IPS-NIHi7 (cell line): Measurements from ENCODE around the gene FCGR2B.
"Not testable (repeated sequence)": the region's sequence is repeated elsewhere in the genome, so short reads cannot be mapped to it uniquely, and the experiment has no call there.

Experiments used
- DNase-seq: peaks from one replicate; pipeline ENCODE4 v3.0.0; 2012; ENCODE audit warnings: mixed read lengths; ENCODE audit errors: extremely low spot score

The FCGR2B gene

DNA sequence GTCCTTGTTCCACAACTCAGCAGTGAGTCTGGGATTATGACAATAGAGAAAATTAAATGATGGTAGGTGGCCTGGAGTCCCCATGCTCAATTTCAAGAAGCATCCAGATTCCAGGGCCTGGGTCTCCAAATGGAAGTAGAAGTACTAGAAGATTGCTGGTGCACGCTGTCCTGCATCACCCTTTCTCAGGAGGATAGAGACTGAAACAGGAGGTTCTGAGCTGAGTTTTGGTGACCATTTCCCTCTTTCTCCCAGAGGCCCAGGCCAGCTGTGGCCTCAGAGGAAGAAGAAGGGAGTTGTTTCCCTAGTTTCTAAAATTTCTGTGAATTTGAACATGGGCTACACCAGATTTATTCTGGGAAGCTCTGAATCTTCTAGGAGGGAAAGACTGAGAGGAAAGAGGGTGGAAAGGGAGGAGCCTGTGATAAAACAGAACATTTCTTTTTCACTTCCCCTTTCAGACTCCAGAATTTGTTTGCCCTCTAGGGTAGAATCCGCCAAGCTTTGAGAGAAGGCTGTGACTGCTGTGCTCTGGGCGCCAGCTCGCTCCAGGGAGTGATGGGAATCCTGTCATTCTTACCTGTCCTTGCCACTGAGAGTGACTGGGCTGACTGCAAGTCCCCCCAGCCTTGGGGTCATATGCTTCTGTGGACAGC lies at the start of gene FCGR2B:
Gene FCGR2B, plus strand, starts transcription at position 460 of the 656 bp plus-strand sequence. Its CDS starts 99 bp downstream, at position 559.
- DNase-seq: not testable (repeated sequence)

DNA sequence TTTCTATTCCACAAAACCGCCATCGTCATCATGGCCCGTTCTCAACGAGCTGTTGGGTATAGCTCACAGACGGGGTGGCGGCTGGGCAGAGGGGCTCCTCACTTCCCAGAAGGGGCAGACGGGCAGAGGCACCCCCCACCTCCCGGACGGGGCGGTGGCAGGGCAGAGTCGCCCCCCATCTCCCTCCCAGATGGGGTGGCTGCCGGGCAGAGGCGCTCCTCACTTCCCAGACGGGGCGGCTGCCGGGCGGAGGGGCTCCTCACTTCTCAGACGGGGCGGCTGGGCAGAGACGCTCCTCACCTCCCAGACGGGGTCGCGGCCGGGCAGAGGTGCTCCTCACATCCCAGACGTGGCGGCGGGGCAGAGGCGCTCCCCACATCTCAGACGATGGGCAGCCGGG lies 46.5 kb upstream of the FCGR2B start:
- DNase-seq: not testable (repeated sequence)

DNA sequence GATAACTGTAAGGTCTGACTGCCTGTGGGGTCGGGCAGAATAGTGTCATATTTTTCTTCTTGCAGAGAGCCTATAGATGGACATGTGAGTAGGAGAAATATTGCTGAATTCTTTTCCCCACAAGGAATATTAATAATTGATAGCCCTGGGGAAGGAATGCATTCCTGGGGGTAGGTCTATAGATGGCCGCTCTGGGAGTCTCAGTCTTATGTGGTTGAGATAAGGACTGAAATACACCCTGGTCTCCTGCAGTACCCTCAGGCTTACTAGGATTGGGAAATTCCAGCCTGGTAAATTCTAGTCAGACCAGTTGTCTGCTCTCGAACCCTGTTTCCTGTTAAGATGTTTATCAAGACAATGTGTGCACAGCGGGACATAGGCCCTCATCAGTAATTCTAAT lies 44.4 kb upstream of the FCGR2B start:
- not testable (repeated sequence) for DNase-seq

DNA sequence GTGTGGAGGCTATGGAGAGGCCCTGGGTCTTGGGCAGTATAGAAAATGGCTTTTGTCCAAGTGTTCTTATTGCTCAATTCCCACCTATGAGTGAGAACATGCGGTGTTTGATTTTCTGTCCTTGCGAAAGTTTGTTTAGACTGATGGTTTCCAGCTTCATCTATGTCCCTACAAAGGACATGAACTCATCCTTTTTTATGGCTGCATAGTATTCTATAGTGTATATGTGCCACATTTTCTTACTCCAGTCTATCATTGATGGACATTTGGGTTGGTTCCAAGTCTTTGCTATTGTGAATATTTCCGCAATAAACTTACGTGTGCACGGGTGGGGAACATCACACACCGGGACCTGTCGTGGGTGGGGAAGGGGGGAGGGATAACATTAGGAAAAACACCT lies 42.5 kb upstream of the FCGR2B start:
- not testable (repeated sequence) for DNase-seq

DNA sequence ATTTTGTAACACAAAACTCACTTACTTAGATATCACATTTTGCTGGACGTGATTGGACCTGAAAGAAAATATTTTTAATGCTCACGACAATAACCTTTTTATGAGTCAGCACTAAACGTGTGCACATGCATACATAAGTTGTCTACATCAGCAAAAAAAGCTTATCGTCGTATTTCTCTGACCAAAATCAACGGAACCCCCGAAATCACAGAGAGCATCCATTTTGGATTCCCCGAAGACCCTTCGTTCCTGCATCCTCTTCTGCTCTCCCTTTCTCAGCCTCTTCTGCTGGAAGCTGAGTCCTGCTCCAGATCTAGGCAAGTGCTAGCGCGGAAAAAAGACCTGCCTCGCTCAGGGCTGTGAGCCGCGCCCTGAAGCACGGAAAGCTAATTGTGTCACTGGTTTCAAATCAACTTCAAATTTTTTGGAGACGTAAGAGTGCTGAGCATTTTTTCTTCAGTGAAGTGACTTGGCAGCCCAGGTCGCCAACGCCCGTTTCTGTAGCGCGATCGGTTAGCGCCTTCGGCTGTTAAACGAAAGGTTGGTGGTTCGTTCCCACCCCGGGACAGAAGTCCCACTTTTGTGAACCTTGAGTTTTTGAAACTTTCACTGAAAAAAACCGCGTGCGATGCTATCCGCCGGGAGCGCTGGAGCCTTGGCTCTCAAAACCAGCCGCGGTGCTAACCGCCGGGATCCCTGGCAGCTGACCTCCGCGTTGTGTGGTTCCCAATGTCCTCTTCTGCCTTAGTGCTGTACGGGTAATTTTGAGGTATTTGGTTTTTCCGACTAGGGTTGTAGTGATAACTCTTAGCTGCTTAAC lies 41.6 kb upstream of the FCGR2B start:
- peak; percentile 68 for DNase-seq

DNA sequence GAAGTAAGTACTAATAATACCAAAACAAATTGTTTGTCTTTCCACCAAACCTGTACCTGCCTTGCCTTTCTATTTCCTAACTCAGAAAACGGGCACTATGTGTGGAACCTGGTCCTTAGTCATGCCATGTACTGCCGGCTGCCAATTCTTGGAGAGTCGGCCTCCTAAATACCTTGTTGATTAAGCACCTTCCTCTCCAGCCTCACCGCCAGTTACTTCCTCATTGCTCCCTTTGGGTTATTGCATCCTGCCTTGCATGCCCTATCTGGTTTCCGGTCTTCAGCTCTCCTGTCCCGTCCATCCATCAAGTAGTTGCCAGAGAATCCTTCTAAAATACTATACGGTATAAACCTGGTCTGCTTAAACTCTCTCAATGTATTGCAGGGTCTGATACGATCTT lies 40.9 kb upstream of the FCGR2B start:
- DNase-seq: not testable (repeated sequence)

DNA sequence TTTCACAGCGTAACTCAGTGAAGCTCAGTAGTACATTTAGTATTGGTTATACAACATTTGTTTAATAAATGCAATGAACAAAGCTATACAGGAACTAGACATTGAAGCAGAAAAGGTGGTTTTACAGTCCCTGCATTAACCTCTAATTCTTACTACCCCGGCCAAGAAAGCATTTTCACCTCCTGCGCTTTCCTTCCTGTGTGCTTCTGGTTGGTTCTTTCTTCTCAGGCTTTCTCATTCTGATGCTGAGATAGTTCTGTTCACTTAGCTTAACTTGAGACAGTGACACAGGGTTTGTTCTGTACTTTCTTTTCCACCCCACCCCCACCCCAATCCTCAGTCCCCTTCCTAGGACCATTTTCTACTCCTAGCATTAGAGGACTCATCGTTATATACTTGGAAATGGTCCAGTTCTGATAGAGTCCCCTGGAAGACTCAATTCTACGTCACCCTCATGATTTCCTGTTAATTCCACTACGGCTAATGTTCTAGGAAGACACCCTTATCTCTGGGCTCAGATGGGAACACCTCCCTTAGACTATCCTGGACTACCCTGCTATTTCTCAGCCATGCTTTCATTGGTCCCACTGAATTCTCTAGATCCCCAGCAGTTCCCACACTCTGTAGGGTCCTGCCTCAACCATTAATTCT lies 39.4 kb upstream of the FCGR2B start:
- not testable (repeated sequence) for DNase-seq

DNA sequence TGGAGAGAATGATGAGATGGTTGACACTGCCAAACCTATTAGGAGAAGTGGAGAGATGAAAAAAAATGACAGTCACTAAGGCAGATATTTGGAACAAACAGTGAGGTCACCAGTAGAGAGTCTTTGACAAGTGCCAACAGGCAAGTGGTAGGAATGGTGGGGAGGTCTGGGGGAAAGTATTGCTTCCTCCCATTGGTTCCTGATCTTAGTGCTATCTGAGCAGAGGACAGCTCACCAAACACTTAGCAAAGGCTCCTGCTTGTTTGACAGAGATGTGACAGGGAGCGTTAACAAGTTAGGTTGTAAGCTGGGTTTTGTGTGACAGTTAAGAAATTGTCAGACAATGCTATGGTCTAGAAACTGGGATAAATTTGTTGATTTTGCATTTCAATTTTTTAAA lies 38.3 kb upstream of the FCGR2B start:
- DNase-seq: not testable (repeated sequence)

DNA sequence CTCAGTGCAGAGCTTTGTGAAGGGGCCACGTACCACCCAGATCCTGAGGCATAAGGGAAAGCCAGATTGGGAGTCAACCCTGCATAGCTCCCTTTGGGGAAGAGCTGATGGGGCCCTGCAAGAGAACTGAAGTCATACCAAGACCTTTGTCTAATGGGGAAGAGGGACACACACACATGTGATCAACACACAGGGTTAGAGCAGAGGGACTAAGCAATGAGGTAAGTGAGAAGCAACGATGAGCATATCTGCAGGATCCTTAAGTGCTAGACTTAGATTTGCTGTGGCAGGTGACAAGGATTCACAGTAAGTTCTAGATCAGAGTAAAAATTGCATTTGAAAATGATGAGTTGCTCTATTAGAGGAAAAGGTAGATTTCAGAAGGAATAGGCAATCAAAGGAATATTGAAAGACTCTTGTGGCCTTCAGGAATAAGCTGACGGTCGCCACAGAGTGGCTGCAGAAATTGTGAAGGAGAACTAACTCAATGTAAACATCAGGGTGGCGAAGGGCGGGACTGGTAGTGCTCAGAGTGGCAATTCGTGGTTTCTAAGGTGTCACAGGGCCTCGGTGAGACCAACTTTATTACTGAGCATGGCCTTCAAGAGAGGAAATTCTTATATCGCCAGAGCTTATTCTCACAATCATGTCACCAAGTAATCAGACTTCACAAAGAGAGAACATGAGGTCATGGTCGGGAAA lies 36.3 kb upstream of the FCGR2B start:
- DNase-seq: not testable (repeated sequence)

DNA sequence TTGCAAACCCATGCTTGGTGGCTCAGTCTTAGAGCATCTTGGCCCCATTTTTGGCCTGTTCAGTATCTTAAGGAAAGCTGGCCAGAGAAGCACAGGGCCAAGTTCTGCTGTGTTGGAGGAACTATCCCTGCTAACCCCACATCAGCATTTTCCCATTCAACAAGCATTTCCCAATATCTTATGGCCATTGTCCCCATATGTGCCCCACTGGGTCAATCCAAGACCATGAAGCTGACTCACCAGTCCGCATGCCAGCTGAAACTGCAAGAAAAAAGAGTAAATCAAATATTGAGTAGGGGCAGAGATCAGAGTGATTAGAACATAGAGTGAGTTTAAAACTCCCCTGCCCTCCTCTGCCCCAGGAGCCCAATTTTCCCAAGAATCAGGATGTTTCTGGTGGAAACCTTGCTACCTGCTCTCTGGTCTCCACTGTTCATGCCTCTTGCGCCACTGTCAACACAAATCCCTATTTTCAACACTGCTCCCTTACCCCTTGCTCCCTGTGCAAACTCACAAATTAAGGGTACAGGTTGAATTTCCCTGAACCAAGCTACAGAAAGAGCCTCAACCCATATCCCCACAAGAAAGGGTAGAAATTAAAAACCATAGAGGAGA lies 32.7 kb upstream of the FCGR2B start:
- not testable (repeated sequence) for DNase-seq

DNA sequence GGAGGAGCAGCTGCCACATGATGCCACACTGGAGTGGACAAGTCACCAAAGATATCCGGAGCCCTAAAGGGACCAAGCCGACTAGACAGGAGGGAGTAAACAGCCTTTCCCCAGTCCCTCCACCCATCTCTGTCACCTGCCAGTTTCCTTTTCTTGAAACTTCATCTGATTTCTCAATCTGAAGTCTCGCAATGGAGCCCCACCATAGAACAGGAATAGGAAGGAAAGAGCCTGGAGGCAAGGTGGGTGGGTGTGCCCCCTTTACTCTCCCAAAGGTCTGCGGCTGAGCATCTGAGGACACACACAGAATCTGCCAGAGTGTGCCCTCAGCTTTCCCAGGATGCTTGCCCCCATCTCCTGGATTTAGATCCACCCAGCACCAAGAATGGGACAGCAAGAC lies 31.9 kb upstream of the FCGR2B start, which contains the start of gene FCGR3B:
Gene FCGR3B, minus strand, starts transcription at position 101 of the 400 bp plus-strand sequence. Its CDS starts 82 bp downstream, at position 19.
- no peak for DNase-seq

DNA sequence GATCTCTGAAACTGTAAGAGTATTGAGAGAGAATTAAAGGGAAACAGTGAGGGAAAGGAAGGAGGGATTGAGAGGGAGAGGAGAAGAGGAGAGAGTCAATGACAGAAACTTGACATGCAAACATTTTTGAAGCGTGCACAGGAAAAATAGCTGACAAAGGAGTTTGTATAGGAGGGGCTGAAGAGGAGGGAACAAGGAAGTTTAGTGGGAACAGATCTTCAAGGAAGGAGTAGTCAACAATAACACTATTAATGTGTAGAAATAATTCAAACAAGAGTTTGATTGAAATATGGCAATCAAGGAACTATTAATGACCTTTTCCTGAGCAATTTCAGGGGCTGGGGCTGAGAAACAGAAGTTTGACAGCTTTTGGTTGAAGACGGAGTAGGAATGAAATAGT lies 27.9 kb upstream of the FCGR2B start:
- DNase-seq: not testable (repeated sequence)

DNA sequence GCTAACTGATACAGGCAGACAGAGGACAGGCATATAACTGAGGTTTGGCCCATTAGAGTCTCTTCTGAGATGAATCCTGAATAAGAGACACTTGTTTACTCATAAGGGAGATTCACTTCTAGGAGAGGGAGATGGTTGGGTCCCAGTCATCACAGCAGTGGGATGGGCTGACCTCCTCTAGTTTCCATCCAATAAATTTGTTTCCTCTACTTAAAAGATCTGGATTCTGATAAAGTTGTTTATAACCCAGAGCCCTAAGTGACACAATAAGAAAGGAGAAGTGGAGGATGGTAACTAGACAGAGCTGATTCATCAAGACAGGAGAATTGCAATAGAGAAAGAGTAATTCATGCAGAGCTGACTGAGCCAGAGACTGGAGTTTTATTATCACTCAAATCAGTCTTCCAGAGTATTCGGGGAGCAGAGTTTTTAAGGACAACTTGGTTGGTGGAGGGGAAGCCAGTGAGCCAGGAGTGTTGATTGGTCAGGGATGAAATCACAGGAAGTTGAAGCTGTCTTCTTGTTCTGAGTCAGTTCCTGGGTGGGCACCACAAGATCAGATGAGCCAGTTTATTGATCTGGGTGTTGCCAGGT lies 26.7 kb upstream of the FCGR2B start:
- not testable (repeated sequence) for DNase-seq

DNA sequence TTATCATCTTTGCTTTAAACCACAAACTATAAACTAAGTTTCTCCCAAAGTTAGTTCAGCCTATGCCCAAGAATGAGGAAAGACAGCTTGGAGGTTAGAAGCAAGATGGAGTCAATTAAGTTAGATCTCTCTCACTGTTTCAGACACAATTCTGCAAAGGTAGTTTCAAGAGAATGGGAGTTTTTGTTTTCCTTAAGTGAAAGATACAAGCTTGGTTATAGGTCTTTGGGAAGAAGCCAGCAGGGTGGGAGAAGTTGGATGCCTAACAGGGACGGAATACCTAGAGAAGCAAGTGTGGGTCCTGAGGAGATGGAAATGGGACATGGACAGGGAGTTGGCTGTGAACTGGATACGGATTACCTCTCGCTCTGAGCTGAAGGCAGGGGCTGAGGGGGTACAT lies 26.0 kb upstream of the FCGR2B start:
- DNase-seq: not testable (repeated sequence)

DNA sequence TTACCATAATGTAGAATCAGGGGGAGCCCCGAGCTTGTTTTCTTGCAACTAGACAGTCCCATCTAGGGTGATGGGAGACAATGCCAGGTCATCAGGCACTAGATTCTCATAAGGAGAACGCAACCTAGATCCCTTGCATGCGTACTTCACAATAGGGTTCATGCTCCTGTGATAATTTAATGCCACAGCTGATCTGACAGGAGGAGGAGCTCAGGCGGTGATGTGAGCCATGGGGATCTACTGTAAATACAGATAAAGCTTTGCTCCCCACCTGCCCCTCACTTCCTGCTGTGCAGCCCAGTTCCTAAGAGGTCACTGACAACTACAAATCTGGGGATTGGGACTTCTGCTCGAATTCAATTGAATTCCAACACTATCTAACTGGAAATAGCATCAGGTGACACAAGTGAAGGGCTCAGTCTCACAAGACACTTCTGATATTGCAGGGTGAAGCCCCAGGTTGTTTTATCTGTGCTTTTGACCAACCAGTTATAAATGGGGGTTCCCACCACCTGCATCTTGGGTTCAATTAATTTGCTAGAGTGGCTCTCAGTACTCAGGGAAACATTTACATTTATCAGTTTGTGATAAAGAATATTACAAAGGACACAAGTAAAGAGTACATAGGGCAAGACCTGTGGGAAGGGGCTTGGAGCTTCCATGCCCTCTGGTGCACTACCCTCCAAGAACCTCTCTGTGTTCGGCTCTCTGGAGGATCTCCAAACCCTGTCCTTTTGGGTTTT lies 24.5 kb upstream of the FCGR2B start:
- DNase-seq: not testable (repeated sequence)

DNA sequence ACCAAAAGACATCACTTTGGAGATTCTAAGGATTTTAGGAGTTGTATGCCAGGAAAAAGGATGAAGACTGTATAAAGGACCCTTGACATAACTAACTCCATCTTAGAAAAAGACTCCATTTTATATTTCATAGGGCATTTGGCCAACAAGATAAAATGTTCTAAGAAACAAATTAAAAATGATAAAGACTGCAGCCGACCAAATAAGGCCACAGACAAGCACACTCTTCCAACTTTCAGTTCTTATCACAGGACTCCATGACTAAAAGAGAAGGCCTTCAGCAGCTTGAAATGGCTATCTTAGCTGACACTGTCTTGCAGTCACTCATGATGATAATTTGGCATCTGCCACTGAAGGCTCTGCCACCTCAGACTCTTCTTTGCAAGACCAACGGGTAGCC lies 23.7 kb upstream of the FCGR2B start:
- not testable (repeated sequence) for DNase-seq

DNA sequence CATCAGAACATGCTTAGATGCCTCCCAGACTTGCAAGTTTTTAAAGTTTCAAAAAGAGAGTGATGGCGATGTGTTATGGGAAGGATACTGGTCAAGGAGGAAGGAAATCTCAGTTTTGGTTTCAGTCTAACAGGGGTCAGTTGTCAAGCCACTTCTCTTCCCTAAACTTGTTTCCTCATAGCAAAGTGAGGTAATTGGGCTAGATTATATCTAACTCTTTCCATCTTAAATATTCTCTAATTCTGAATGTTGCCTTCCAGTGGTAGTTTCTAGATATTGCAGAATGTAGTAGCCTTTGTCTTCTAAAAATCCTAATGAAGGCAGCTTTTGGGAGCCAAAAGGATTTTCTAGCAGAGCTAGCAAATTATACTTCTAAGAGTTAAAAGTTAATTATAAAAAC lies 20.2 kb upstream of the FCGR2B start:
- not testable (repeated sequence) for DNase-seq

DNA sequence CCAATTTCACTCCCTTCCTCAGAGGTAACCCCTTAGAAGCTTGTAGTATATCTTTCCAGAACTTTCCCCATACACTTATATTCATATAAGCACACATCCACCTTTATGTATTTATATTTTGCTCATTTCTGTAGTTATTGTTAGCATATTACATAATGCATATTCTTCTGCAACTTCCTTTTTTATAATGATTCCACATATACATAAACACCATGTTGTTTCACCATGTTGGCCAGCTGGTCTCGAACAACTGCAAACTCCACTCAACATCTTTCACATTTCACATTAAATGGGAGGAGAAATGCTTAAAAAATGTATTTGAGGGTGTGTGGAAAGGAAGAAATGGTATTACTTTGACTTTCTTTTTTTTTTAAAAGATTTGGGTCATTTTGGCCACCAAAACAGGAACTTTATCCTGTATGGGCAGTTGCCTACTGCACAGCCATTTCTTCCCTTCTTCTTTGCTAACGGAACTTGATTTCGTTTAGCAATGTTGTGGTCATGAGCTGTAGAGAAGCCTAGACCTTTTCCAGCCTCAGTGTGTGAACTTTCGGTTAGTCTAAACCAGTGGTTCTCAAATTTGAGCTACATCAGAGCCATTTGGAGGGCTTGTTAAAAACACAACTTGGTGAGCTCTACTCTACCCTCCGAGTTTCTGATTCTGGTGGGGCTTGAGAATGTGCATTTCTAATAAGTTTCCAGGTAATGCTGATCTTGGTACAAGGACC lies 19.3 kb upstream of the FCGR2B start:
- DNase-seq: not testable (repeated sequence)

DNA sequence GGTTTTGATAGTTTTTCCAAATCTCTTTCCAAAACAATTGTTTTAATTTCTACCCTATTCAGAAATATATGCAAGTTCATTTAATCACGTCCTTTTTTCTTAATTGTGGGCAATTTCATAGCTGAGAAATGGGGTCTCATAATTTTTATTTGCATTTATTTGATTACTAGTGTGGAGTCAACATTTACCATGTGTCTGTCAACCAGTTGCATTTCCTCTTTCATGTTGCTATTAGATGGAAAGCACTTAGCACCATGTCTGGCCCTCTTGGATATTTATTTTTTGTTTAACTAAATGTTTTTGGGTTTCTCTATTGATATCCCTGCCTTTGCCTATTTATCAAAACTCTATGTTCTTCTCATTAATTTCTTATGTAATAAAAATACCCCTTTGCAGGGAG lies 18.1 kb upstream of the FCGR2B start:
- not testable (repeated sequence) for DNase-seq
